Cardiac fibroblast (primary cell): Measurements from ENCODE around the gene PIP5K1B.

Experiments
- DNase-seq, 2 donors: peaks; one replicate each; pipeline versions ENCODE4 v3.0.0 to v3.0.0-alpha.2; 2010; ENCODE audit warnings: low read depth in 2 of 2
- H3K4me3 ChIP-seq, 2 donors: replicated peaks in 1 of 2; 1 replicate in 1 of 2; 2 replicates in 1 of 2; pipeline ENCODE4 v1.5.1; 2011; ENCODE audit warnings: low read depth in 2 of 2, low read length in 2 of 2, mild to moderate bottlenecking in 2 of 2, moderate library complexity in 1 of 2
- TF ChIP-seq, protein P1 (sequence below): IDR thresholded peaks from one replicate; pipeline ENCODE4 v1.5.1; 2011; ENCODE audit warnings: low read depth, mild to moderate bottlenecking, low read length, inconsistent platforms

Gene PIP5K1B, protein sequence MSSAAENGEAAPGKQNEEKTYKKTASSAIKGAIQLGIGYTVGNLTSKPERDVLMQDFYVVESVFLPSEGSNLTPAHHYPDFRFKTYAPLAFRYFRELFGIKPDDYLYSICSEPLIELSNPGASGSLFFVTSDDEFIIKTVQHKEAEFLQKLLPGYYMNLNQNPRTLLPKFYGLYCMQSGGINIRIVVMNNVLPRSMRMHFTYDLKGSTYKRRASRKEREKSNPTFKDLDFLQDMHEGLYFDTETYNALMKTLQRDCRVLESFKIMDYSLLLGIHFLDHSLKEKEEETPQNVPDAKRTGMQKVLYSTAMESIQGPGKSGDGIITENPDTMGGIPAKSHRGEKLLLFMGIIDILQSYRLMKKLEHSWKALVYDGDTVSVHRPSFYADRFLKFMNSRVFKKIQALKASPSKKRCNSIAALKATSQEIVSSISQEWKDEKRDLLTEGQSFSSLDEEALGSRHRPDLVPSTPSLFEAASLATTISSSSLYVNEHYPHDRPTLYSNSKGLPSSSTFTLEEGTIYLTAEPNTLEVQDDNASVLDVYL

DNA sequence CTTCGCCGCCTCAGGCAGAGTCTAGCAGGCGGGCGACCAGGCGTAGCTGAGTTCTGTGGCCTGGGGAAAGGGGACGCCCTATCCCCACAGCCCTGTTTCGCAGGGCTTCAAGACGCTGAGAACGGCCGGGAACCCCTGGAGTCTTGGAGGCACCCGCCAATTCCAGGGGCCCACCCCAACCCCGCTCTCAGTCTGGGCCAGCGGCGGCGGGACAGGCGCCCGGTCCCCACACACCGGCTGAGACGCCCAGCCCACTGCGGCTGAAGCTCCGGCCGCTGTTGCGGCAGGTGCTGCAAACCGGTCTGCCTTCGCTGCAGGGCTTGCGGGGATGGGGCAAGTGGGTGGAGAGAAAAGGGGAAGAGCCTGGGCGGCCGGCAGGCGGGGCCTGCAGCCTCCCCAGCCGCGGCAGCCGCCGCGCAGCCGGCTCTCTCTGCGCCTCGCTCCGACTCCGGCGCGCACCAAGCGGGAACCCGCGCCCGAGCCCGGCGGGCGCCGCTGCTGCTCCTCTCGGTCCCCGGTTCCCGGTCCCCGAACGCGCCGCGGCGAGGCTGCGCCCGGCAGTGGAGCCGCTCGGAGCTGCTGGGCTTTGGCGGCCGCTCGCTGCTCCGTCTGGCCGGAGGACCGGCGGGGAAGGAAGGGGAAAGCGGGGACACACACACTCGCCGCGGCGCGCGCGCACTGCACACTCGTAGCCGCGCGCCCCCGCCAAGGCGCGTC is at the start of gene PIP5K1B:
PIP5K1B (plus strand) TSS at position 427 of the 717 bp plus-strand sequence. CDS start 117,375 bp downstream, outside the sequence.
- TF ChIP-seq, protein P1, sequence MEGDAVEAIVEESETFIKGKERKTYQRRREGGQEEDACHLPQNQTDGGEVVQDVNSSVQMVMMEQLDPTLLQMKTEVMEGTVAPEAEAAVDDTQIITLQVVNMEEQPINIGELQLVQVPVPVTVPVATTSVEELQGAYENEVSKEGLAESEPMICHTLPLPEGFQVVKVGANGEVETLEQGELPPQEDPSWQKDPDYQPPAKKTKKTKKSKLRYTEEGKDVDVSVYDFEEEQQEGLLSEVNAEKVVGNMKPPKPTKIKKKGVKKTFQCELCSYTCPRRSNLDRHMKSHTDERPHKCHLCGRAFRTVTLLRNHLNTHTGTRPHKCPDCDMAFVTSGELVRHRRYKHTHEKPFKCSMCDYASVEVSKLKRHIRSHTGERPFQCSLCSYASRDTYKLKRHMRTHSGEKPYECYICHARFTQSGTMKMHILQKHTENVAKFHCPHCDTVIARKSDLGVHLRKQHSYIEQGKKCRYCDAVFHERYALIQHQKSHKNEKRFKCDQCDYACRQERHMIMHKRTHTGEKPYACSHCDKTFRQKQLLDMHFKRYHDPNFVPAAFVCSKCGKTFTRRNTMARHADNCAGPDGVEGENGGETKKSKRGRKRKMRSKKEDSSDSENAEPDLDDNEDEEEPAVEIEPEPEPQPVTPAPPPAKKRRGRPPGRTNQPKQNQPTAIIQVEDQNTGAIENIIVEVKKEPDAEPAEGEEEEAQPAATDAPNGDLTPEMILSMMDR: no peak
- peak; percentile 52 to 56 for DNase-seq
- H3K4me3 ChIP-seq: peak within 1 kb of the TSS; percentile 44 to 46

DNA sequence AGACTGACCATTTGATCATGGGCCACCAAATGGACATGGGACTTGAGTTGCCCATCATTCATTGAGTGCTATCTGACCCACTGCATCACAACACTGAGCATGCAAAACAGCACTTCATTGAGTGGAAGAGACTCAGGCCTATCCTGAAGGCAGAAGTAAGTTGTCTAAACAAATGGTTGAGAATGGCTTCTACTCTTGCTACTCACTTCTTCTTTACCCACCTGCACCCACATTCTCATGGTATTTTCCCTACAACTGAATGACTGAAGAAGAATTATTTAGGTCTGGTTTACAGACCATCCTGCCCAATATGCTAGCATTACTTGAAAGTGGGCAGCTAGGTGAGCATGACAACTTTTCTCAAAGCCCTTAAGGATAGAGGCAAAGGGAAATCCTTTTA is 41.0 kb upstream of the PIP5K1B start:
- no peak overlapping the region for H3K4me3 ChIP-seq
- TF ChIP-seq, protein P1: no peak
- no peak for DNase-seq

DNA sequence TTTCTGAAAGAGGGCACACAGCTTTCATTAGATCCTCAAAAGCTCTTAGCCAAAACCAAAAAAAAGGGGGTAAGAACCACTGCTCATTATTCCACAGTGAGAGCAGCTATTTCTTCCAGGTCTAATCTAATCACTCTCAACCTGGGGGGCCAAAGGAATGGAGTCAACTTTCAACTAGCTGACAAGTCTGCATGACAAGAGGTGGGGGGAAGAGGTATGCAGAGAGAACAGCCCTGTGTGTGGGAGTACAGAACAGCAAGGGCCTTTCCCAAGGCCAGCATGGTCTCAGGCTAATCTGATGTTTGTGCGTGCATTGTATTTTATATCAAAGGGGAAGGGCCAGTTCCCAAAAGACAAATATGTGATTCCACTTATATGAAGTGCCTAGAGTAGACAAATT is 36.9 kb upstream of the PIP5K1B start:
- TF ChIP-seq, protein P1: no peak
- no peak for DNase-seq
- no peak overlapping the region for H3K4me3 ChIP-seq

DNA sequence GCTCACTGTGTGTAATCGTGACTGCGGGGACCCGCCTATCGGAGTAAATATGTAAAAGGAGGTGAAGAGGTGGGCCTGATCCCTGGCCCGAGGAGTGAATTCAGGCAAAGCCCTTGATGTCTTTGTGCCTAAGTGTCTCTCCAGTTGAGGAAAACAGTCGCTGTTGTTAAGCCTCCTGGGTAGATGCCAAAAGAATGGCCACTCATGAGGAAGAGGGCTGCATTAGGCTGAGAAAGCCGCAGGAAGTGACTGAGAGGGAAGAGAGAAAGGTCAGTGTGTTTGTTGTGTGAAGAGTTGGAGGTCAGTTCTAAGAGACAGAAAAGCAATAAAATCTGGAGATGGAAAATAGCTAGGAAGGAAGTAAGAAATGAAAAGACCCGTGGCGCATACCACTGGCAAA is 35.8 kb upstream of the PIP5K1B start:
- TF ChIP-seq, protein P1: no peak
- DNase-seq: no peak
- no peak overlapping the region for H3K4me3 ChIP-seq

DNA sequence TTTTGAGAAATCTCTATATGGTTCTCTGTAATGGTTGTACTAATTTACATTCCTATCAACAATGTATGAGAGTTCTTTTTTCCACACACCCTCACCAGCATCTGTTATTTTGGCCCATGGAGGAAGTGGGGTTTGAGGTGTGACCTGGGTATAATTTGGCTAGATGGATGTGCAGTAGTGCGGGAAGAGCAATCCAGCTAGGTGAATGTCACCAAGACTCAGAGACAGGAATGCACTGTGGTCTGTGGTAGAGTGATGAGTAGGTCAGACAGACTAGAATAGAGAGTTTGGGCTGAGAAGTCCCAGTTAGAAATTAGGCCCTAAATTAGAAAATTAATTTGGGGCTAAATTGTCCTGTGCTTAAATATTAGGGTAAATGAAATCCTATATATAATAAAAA is 32.8 kb upstream of the PIP5K1B start:
- DNase-seq: no peak
- TF ChIP-seq, protein P1: no peak

DNA sequence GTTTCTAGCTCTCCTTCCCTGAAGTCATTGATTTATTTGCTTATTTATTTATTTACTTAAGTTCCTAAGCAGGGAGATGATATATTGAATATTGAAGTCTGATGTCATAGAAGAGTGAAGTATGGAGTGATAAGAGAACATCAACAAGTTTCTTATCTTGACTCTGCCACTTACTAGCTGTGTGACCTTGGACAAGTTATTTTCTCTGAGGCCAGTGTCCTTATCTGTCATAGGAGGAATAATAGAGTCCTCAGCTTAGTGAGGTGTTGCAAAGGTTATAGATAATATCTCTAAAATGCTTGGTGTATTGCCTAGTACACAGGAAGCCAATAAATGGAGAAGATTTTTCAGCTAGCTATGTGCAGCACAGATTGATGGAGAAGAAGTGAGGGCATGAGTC is 32.4 kb upstream of the PIP5K1B start:
- no peak overlapping the region for H3K4me3 ChIP-seq
- TF ChIP-seq, protein P1: no peak

More for the DNA sequence above, 32.8 kb upstream of the PIP5K1B start:
- H3K4me3 ChIP-seq: no peak overlapping the region

More for the DNA sequence above, 32.4 kb upstream of the PIP5K1B start:
- DNase-seq: no peak
